HG03469 (cell line): Measurements from ENCODE around the gene ATG4C.
"Not testable (repeated sequence)": the region's sequence is repeated elsewhere in the genome, so short reads cannot be mapped to it uniquely, and the experiment has no call there.

Experiments used
- ATAC-seq: cut with Tn5 transposase; IDR thresholded peaks from one replicate; pipeline ENCODE4 v1.9.1; 2021; ENCODE audit warnings: mild to moderate bottlenecking, moderate library complexity, moderate number of reproducible peaks; ENCODE audit not compliant: unreplicated experiment

Gene ATG4C

DNA sequence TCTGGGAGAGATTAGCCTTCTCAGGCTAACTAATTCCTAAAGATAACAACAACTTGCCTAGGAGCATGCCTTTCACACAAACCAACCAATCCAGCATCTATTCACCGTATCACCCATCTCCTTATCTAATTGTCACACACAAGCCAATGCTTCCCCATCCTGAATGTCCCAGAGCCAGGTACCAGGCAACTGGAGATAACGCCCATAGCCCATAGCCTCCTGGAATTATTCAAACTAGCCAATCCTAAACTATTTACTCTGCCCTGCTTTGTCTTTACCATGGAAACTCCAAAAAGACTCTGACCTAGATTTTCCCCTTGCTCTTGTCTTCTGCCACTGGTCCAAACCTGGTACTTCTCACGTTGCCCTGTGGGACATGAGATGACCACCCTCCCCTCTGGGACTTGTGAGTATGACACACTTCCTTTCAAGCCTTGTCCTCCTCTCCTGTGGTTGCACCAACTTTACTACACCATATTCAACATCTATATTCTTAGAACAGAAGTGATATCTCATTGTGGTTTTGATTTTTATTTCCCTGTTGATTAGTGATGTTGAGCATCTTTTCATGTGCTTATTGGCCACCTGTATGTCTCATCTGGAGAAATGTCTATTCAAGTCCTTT, 8.8 kb upstream of the ATG4C start:
- no peak for ATAC-seq

GRCh38 chr1:62778208-62778607, 5.7 kb upstream of the ATG4C start:
- ATAC-seq, result no peak

DNA sequence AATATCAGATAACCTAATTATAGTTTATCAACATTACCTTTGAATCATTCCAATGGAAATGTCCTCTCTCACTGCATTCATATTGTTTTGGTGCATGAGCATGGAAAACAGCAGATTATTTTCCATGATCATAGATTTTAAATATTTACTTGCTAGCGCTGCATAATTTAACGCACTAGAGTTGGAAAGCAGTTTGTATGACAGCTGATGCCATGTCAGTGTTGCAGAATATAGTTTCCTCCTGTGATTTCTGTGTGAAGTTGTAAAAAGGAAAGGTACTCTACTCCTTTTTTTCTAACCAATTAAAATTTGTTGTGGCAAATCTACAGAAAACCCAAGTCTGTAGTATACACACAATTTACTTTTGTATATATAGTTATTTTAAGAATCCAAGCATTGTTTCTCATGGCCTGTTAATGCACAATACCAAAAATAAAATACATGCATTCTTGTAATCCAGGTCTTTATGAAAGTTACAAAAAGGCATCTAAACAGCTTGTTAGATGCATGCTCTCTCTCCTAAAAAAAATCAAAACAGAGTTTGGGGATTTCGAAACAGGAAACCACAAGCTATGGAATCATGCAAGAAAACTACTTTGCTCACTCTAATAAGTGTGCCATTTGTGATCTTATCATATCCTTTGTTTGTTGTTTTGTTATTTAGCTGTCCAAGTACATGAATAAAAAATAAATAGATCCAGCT, 1.9 kb upstream of the ATG4C start:
- no peak for ATAC-seq

DNA sequence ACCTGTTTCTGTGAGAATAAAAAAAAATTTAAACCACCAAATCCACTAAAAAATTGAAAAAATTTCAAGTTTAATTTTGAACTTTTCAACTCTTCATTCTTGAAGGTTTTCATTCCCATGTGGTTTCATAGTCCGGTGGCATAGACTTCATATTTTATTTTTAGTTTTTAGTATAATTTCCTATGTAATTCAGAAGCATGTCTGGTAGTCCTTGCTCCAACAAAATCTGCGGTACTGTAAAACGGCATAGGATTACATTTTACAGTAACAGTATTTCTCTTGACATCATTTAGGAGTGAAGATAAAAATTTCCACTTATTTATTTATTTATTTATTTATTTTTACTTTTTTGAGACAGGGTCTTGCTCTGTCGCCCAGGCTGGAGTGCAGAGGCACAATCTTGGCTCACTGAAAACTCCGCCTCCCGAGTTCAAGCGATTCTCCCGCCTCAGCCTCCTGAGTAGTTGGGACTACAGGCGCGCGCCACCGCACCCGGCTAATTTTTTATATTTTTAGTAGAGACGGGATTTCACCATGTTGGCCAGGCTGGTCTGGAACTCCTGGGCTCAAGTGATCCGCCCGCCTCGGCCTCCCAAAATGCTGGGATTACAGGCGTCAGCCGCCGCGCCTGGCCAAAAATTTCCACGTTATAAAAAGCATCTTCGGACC, 1.3 kb upstream of the ATG4C start:
- not testable (repeated sequence) for ATAC-seq

GRCh38 chr1:62784509-62785365, 805 bp downstream of the ATG4C start:
- no peak for ATAC-seq

GRCh38 chr1:62790716-62791115, 6.8 kb downstream of the ATG4C start:
- ATAC-seq, result no peak

- ATAC-seq, result no peak
Measured at GRCh38 chr1:62794053-62794452, 10.1 kb downstream of the ATG4C start.

GRCh38 chr1:62796221-62796620, 12.3 kb downstream of the ATG4C start:
- no peak for ATAC-seq

GRCh38 chr1:62799688-62800087, 15.8 kb downstream of the ATG4C start:
- no peak for ATAC-seq

DNA sequence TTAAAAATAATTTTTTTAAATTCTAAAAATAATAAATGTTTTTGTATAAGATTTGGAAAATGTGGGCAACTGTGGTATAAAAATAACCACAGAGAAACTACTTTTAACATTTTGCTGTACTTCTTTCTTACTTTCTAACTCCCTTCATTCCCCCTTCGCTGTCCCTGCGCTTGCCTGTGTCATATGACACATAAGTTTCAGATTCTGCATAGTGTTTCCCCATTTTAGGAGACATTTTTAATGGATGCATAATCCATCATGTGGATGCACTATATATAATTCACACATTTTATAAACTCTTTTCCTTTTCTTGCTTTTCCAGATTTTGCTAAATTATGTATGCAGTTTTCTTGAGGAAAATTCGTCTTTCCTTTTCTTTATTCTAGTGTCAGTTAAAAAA, 16.3 kb downstream of the ATG4C start:
- ATAC-seq, result no peak

GRCh38 chr1:62800825-62801306, 16.9 kb downstream of the ATG4C start:
- peak; percentile 99 for ATAC-seq

DNA sequence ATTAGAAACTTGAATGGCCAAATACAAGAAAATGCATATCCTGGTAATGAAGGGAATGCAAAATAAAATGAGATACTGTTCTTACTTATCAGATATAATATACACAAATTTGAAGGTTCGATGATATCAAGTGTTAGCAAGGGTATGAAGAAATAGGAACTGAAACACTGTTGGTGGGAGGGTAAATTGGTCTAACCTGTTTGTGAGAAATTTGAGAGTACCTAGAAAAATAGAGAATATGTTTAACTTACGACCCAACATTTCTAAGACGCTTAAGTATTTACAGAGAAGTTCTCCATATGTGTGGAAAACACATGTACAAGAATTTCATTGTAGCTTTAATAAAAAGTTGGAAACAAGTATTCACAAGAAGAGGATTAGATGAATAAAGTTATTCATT, 25.9 kb downstream of the ATG4C start:
- ATAC-seq, result peak; percentile 32

DNA sequence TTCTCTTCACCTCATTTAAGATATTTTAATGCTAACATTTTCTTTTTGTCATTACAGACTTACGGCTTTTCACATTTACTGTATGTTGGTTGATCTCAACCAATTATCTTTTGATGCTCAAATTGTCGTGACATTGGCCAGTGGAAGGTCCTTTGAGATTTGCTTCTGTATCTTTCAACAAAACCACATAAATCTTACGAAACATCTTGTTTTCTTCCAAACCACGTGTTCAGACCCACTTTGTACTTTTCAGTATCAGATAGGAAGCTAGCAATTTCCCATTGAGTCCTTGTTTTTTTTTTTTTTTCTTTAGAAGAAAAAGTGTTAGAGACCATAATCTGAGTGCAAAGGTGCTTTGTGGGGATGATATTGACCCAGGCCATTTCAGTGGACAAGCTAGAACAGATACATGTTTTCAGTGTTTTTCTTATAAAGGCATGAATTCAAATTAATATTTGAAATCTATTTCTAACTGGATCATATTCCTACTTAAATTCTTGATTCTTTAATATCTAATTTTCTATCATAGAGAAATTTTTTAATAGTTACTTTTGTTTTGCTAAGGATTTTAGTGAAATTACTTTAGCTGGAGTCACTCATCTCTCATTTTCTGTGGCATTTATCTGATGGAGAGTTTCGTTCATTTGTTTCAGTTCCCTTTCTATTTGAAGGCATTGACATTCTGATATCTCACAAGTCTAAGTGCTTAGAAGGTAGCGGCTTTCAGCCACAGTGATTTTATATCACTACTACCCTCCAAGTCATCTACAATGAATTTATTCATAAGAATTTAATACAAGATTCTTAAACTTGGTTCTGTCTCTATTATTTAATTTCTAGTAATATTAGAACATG, 26.7 kb downstream of the ATG4C start:
- ATAC-seq, result peak; percentile 95

DNA sequence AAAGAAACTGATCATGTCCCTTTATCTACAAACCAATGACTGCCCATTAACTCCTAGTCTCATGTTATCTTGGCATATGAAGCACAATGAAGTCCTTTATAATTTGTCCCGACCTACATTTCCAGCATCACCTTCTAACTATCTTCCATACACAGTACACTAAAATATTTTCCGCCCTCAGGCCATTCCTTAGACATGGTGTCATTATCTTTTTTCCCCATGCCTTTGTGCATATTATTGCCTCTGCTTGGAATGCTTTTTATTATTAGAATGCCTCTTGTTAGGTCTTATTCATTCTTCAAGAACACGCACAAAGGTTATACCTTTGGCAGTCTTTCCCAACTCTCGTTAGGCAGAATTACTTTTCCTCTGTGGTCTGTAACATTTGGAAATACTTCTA, 39.6 kb downstream of the ATG4C start:
- ATAC-seq, result no peak

GRCh38 chr1:62826901-62827300, 43.0 kb downstream of the ATG4C start:
- ATAC-seq, result no peak

GRCh38 chr1:62827786-62828185, 43.9 kb downstream of the ATG4C start:
- not testable (repeated sequence) for ATAC-seq

- no peak for ATAC-seq
Measured at GRCh38 chr1:62832276-62832675, 48.3 kb downstream of the ATG4C start.

DNA sequence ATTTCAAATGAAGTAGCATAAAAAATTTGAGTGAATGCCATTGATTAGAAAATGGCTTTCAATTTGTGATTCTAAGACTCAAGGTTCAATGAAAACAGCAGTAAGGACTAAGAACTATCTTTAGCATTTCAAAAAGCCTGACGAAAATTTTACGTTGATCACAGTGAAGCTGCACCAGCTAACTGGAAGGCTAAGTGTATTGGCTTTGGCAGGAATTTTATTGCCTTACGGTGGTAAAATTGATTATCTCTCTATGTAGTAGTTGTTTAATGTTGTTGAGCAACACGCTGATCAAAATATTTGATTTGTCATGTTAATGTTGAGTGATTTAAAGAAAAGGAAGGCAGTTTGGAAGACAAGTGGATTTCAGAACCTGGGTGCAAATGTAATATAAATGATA, 49.6 kb downstream of the ATG4C start:
- ATAC-seq, result no peak

DNA sequence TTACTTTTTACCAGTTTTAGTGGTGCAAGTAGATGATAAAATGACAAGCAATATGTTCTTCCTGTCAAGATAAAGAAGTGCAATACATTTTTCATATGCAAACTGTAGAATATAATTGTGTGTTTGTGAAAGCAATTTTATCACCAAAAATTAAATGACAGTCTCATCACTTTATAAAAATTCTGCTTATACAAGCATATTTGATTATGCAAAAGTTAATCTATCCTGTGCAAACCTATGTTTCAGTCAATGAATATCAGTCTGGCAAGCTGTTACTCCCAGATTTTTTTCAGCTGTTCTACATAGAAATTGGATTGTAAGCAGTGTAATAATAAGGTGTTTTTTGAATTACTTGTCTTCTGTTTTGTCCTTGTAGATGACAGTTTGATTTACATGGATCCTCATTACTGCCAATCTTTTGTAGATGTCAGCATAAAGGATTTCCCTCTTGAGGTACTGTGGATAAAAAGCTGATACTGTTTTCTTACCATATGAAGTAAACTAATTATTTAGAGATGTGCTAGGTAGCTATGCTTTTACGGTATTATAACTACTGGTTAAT, 50.5 kb downstream of the ATG4C start:
- ATAC-seq, result no peak
